CD4-positive, alpha-beta memory T cell (primary cell): ENCODE data around the gene CFAP119. TPM values are rescaled to one million over a fixed set of nuclear protein-coding genes. Genes with fewer than 3 reads are reported as not detected.

Source experiments
- CTCF ChIA-PET: fragments of 350-600 bp; sonication (Branson Sonifier 250); formaldehyde crosslinking; loops from one replicate; lab custom pipeline; 2021; ENCODE audit warnings: inconsistent platforms; ENCODE audit not compliant: partially characterized antibody; lab: Charles Lee
- POLR2A ChIA-PET: fragments of 350-600 bp; sonication (Branson Sonifier 250); formaldehyde crosslinking; loops from one replicate; lab custom pipeline; 2021; ENCODE audit not compliant: partially characterized antibody; lab: Charles Lee
- DNase-seq, 5 donors: peaks; one replicate each; pipeline versions ENCODE4 v3.0.0 to v3.0.0-alpha.2; 2020 to 2022; ENCODE audit warnings: mixed read lengths in 1 of 5
- H3K27ac ChIP-seq: one replicate; pipeline ENCODE4 v1.7.0; 2013; ENCODE audit warnings: low read depth, low read length
- H3K27me3 ChIP-seq: 2 replicates; pipeline ENCODE4 v1.7.0; 2013; ENCODE audit warnings: mild to moderate bottlenecking, low read length, moderate library complexity; ENCODE audit not compliant: insufficient read depth
- H3K36me3 ChIP-seq: 2 replicates; pipeline ENCODE4 v1.7.0; 2013; ENCODE audit warnings: mild to moderate bottlenecking, low read length, moderate library complexity; ENCODE audit not compliant: insufficient read depth
- H3K4me1 ChIP-seq: 2 replicates; pipeline ENCODE4 v1.7.0; 2013; ENCODE audit warnings: mild to moderate bottlenecking, low read length, moderate library complexity; ENCODE audit not compliant: insufficient read depth
- H3K4me3 ChIP-seq, 2 donors: one replicate each; pipeline ENCODE4 v1.7.0; 2013; ENCODE audit warnings: low read length in 2 of 2, mild to moderate bottlenecking in 1 of 2
- H3K9me3 ChIP-seq, 2 donors: one replicate each; pipeline ENCODE4 v1.7.0; 2013; ENCODE audit warnings: low read length in 2 of 2, control low read depth in 1 of 2; ENCODE audit not compliant: control insufficient read depth in 1 of 2
- H3K27ac Mint-ChIP-seq, 7 donors: one replicate each; pipeline ENCODE4 v1.8.0; 2020 to 2021; ENCODE audit warnings: mixed read lengths in 7 of 7, mild to moderate bottlenecking in 6 of 7, inconsistent platforms in 3 of 7, moderate library complexity in 3 of 7
- H3K27me3 Mint-ChIP-seq, 2 donors: one replicate each; pipeline ENCODE4 v1.8.0; 2020 to 2021; ENCODE audit warnings: mixed read lengths in 2 of 2
- H3K36me3 Mint-ChIP-seq, 2 donors: one replicate each; pipeline ENCODE4 v1.8.0; 2020 to 2021; ENCODE audit warnings: mixed read lengths in 2 of 2, inconsistent platforms in 1 of 2, mild to moderate bottlenecking in 1 of 2
- H3K4me1 Mint-ChIP-seq, 4 donors: one replicate each; pipeline ENCODE4 v1.8.0; 2020 to 2021; ENCODE audit warnings: mixed read lengths in 4 of 4, mild to moderate bottlenecking in 1 of 4
- H3K4me3 Mint-ChIP-seq, 8 donors: one replicate each; pipeline ENCODE4 v1.8.0; 2020 to 2021; ENCODE audit warnings: mixed read lengths in 8 of 8, mild to moderate bottlenecking in 7 of 8, moderate library complexity in 6 of 8, inconsistent platforms in 3 of 8
- H3K9me3 Mint-ChIP-seq, 8 donors: one replicate each; pipeline ENCODE4 v1.8.0; 2020 to 2021; ENCODE audit warnings: mixed read lengths in 8 of 8, mild to moderate bottlenecking in 5 of 8, inconsistent platforms in 3 of 8, moderate library complexity in 1 of 8
- intact Hi-C: fragments of 100-400 bp; cut with micrococcal nuclease; formaldehyde crosslinking; loops from one replicate; pipeline ENCODE4 v1.15.1; 2023
- polyA plus RNA-seq, 2 donors: library from polyadenylated mRNA; unstranded; fragments of 300-500 nt; fragmentation: Illumina TruSeq; gene quantifications; one replicate each; pipeline ENCODE4 v1.2.3, GENCODE V29; 2021
- total RNA-seq, 2 experiments: library from RNA; stranded (reverse); gene quantifications; one replicate each; pipeline ENCODE4 v1.2.3, GENCODE V29; 2021

CFAP119 gene
- total and polyA plus RNA-seq, 4 experiments from 2014 or later, result 0.22 to 3.4 (median 1.5) TPM

GRCh38 chr16:30741461-30741914, 20.4 kb downstream of the CFAP119 start:
- Histone ChIP-seq H3K4me3 (no peak overlapping the region), H3K27ac (no peak overlapping the region), H3K27me3 (no peaks in the 10 kb centered on the region), H3K4me1 (peaks cover 3% of the 10 kb centered on the region), H3K9me3 (no peaks in the 10 kb centered on the region), H3K36me3 (peaks cover 33% of the 10 kb centered on the region)
- ChIA-PET POLR2A (no interaction called here), CTCF (no interaction called here)
- H3K36me3 Mint-ChIP-seq, result peaks cover 21 to 60% of the 10 kb centered on the region in 2 donors
- no peak for DNase-seq
- H3K4me3 Mint-ChIP-seq, result no peak overlapping the region
- H3K27ac Mint-ChIP-seq, result peak overlapping the region in 6 of 7 donors; percentile 23 to 65 (median 53)
- peaks cover 4 to 10% (median 6%) of the 10 kb centered on the region in 4 donors for H3K4me1 Mint-ChIP-seq
- no peaks in the 10 kb centered on the region for H3K27me3 Mint-ChIP-seq
- H3K9me3 Mint-ChIP-seq, result peaks cover 0 to 2% (median 0%) of the 10 kb centered on the region in 8 donors
- intact Hi-C loops, result no loop called here

DNA sequence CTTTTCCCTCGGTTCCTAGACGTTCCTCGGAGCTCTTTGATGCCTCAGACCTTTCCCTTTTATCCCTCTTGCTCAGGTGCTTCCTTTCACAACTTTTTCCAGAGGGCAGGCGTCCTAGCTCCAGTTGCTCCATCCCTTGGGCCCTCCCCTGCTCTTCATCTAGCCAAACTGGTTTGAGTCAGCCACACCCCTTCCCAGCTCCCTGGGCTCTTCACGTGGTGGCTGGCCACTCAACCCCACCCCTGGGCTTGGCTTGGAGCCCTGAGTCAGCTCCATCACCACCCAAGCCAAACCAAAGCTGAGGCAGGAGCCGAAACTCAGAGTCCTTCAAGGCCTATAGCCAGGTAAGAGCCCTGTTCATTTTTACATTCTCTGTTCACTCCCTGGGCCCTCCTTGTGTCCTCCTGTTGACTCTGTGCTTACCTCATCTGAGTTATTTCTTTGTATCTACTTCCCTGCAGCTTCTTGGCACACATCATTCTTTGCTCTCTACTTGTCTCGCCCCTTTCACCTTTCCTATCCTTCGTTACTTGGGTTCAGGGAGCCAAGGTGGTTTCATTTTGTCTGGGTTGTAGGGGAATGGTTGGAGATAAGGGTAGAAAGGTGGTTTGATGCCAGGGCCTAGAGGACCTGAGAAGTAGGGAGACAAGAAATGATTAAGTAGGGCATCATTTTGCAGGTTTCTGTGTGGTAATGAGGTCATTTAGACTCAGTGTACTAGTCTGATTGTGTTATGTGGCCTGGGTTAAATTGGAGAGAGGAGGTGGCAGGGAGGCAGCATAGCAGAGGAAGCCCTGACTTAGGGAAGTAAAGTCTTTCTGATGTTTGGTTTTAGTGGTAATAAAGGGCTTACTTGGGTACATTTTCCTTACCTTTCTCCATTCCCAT, 21.3 kb downstream of the CFAP119 start:
- Histone ChIP-seq H3K4me1 (peaks cover 3% of the 10 kb centered on the region), H3K36me3 (peaks cover 40% of the 10 kb centered on the region), H3K4me3 (no peak overlapping the region), H3K9me3 (no peaks in the 10 kb centered on the region), H3K27ac (no peak overlapping the region), H3K27me3 (no peaks in the 10 kb centered on the region)
- H3K4me1 Mint-ChIP-seq, result peaks cover 4 to 10% (median 6%) of the 10 kb centered on the region in 4 donors
- H3K36me3 Mint-ChIP-seq, result peaks cover 25 to 65% of the 10 kb centered on the region in 2 donors
- DNase-seq, result no peak
- H3K9me3 Mint-ChIP-seq, result peaks cover 0 to 2% (median 0%) of the 10 kb centered on the region in 8 donors
- H3K27ac Mint-ChIP-seq, result peak overlapping the region in 6 of 7 donors; percentile 36 to 75 (median 49)
- intact Hi-C loops, result no loop called here
- H3K4me3 Mint-ChIP-seq, result no peak overlapping the region
- H3K27me3 Mint-ChIP-seq, result no peaks in the 10 kb centered on the region
- POLR2A ChIA-PET, result no interaction called here
- CTCF ChIA-PET, result no interaction called here

DNA sequence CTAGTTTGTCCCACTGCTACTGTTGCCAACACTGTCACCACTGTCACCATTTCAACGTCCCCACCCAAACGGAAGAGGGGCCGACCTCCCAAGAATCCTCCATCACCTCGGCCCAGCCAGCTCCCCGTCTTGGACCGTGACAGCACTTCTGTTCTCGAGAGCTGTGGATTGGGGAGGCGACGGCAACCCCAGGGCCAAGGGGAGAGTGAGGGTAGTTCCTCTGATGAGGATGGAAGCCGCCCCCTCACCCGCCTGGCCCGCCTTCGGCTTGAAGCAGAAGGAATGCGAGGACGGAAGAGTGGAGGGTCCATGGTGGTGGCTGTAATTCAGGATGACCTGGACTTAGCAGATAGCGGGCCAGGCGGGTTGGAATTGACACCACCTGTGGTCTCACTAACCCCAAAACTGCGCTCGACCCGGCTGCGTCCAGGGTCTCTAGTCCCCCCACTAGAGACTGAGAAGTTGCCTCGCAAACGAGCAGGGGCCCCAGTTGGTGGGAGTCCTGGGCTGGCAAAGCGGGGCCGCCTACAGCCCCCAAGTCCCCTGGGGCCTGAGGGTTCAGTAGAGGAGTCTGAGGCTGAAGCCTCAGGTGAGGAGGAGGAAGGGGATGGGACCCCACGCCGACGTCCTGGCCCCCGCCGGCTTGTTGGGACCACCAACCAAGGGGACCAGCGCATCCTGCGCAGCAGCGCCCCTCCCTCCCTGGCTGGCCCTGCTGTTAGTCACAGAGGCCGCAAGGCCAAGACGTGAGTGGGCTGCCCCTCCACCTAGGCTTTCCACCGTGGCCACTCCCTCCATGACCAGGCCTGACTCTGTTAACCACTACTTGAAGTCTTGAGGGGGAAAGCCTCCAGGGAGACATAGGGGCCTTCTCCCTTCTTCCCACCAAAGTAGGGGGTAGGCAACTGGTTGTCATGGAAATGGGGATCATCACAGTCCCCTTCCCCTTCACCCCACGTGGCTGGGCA, 22.6 kb downstream of the CFAP119 start:
- peaks cover 3% of the 10 kb centered on the region for H3K4me1 ChIP-seq
- no peak overlapping the region for H3K4me3 Mint-ChIP-seq
- H3K27ac Mint-ChIP-seq, result no peak overlapping the region
- peaks cover 0 to 2% (median 0%) of the 10 kb centered on the region in 8 donors for H3K9me3 Mint-ChIP-seq
- peaks cover 4 to 10% (median 6%) of the 10 kb centered on the region in 4 donors for H3K4me1 Mint-ChIP-seq
- ChIA-PET CTCF (no interaction called here), POLR2A (interaction anchor here (1.4 kb wide), 1 partner anchor 9 kb away, joined by 7 read pairs; the partner anchor contains the start of gene PHKG2)
- H3K36me3 Mint-ChIP-seq, result peaks cover 28 to 63% of the 10 kb centered on the region in 2 donors
- intact Hi-C loops, result no loop called here
- H3K36me3 ChIP-seq, result peaks cover 48% of the 10 kb centered on the region
- no peak overlapping the region for H3K4me3 ChIP-seq
- no peaks in the 10 kb centered on the region for H3K9me3 ChIP-seq
- H3K27me3 ChIP-seq, result no peaks in the 10 kb centered on the region
- DNase-seq, result no peak
- H3K27ac ChIP-seq, result no peak overlapping the region
- H3K27me3 Mint-ChIP-seq, result no peaks in the 10 kb centered on the region

DNA sequence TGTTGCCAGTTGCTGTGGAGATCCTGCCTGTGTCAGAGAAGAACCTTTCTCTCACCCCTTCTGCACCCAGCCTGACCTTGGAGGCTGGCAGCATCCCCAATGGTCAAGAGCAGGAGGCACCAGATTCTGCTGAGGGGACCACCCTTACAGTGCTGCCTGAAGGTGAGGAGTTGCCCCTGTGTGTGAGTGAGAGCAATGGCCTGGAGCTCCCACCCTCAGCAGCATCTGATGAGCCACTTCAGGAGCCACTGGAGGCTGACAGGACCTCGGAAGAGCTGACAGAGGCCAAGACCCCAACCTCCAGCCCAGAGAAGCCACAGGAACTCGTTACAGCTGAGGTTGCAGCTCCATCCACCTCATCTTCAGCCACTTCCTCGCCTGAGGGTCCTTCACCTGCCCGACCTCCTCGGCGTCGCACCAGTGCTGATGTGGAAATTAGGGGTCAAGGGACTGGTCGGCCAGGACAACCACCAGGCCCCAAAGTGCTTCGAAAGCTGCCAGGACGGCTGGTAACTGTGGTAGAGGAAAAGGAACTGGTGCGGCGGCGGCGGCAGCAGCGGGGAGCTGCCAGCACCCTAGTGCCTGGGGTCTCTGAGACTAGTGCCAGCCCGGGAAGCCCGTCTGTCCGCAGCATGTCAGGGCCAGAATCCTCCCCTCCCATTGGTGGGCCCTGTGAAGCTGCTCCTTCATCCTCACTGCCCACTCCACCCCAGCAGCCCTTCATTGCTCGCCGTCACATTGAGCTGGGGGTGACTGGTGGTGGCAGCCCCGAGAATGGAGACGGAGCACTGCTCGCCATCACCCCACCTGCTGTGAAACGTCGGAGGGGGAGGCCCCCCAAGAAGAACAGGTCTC, 23.8 kb downstream of the CFAP119 start:
- intact Hi-C loops, result no loop called here
- H3K36me3 Mint-ChIP-seq, result peaks cover 34 to 67% of the 10 kb centered on the region in 2 donors
- H3K27ac Mint-ChIP-seq, result no peak overlapping the region
- Histone ChIP-seq H3K27ac (no peak overlapping the region), H3K27me3 (no peaks in the 10 kb centered on the region), H3K4me1 (peaks cover 3% of the 10 kb centered on the region), H3K4me3 (no peak overlapping the region), H3K9me3 (no peaks in the 10 kb centered on the region), H3K36me3 (peaks cover 60% of the 10 kb centered on the region)
- no peaks in the 10 kb centered on the region for H3K27me3 Mint-ChIP-seq
- no peak for DNase-seq
- H3K9me3 Mint-ChIP-seq, result peaks cover 0 to 2% (median 0%) of the 10 kb centered on the region in 8 donors
- H3K4me3 Mint-ChIP-seq, result no peak overlapping the region
- ChIA-PET CTCF (no interaction called here), POLR2A (interaction anchor here (1.4 kb wide), 1 partner anchor 10 kb away, joined by 7 read pairs; the partner anchor contains the start of gene PHKG2)
- H3K4me1 Mint-ChIP-seq, result peaks cover 4 to 10% (median 6%) of the 10 kb centered on the region in 4 donors

- Mint-ChIP-seq H3K27me3 (no peaks in the 10 kb centered on the region), H3K4me1 (peaks cover 4 to 10% (median 6%) of the 10 kb centered on the region in 4 donors), H3K9me3 (peaks cover 0 to 2% (median 0%) of the 10 kb centered on the region in 8 donors), H3K27ac (peak overlapping the region in 2 of 7 donors; percentile 52 to 57), H3K36me3 (peaks cover 36 to 73% of the 10 kb centered on the region in 2 donors), H3K4me3 (no peak overlapping the region)
- Histone ChIP-seq H3K36me3 (peaks cover 60% of the 10 kb centered on the region), H3K9me3 (no peaks in the 10 kb centered on the region), H3K4me1 (peaks cover 3% of the 10 kb centered on the region), H3K4me3 (no peak overlapping the region), H3K27ac (no peak overlapping the region), H3K27me3 (no peaks in the 10 kb centered on the region)
- CTCF ChIA-PET, result no interaction called here
- POLR2A ChIA-PET, result no interaction called here
- DNase-seq, result no peak
- intact Hi-C loops, result no loop called here
Observed at GRCh38 chr16:30736995-30737793, 24.7 kb downstream of the CFAP119 start.

GRCh38 chr16:30731411-30731810, 30.5 kb downstream of the CFAP119 start:
- POLR2A ChIA-PET, result interaction anchor here (1.3 kb wide), 1 partner anchor 72 kb away, joined by 3 read pairs; no protein-coding TSS in a partner anchor
- Mint-ChIP-seq H3K9me3 (no peaks in the 10 kb centered on the region), H3K27me3 (no peaks in the 10 kb centered on the region), H3K4me3 (no peak overlapping the region), H3K4me1 (peaks cover 0 to 5% (median 1%) of the 10 kb centered on the region in 4 donors), H3K36me3 (peaks cover 44 to 61% of the 10 kb centered on the region in 2 donors), H3K27ac (no peak overlapping the region)
- Histone ChIP-seq H3K4me1 (no peaks in the 10 kb centered on the region), H3K36me3 (peaks cover 58% of the 10 kb centered on the region), H3K27me3 (no peaks in the 10 kb centered on the region), H3K4me3 (no peak overlapping the region), H3K9me3 (no peaks in the 10 kb centered on the region), H3K27ac (no peak overlapping the region)
- no peak for DNase-seq
- CTCF ChIA-PET, result interaction anchor here (0.9 kb wide), 1 partner anchor 32 kb away, joined by 3 read pairs; no protein-coding TSS in a partner anchor
- intact Hi-C loops, result no loop called here
